C4-2B (cell line): ENCODE data around the gene TNC.

ENCODE experiments used
- H3K27ac ChIP-seq: fragments of 450-650 bp; 2 replicates; pipeline ENCODE4 v1.5.1; 2017
- ZFX ChIP-seq: fragments of 450-650 bp; IDR thresholded peaks from 2 replicates; pipeline ENCODE4 v1.6.1; 2017
- TF ChIP-seq, protein P1 (sequence below): fragments of 450-650 bp; conservative IDR thresholded peaks from 2 replicates; pipeline ENCODE4 v1.5.1; 2017; ENCODE audit warnings: mild to moderate bottlenecking

The TNC gene

DNA sequence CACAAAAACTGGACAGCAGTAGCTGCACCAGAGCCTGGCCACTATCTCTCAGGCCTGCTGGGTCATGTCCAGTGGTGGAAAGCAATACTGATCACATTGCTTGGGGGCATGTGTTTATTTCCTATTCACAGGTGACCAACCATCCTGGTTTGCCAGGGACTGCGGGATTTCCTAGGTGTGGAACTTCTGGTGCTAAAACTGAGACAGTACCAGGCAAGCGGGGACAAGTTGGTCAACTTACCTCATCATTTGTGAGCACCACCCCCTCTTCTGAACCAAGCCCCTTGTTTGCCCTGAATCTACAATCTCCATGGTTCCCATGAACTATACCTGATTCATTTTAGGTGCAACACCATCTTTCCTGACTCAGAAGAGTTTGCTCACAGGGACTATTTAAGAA lies 81.3 kb downstream of the TNC start:
- TF ChIP-seq ZFX, result no peak
- TF ChIP-seq, protein P1, sequence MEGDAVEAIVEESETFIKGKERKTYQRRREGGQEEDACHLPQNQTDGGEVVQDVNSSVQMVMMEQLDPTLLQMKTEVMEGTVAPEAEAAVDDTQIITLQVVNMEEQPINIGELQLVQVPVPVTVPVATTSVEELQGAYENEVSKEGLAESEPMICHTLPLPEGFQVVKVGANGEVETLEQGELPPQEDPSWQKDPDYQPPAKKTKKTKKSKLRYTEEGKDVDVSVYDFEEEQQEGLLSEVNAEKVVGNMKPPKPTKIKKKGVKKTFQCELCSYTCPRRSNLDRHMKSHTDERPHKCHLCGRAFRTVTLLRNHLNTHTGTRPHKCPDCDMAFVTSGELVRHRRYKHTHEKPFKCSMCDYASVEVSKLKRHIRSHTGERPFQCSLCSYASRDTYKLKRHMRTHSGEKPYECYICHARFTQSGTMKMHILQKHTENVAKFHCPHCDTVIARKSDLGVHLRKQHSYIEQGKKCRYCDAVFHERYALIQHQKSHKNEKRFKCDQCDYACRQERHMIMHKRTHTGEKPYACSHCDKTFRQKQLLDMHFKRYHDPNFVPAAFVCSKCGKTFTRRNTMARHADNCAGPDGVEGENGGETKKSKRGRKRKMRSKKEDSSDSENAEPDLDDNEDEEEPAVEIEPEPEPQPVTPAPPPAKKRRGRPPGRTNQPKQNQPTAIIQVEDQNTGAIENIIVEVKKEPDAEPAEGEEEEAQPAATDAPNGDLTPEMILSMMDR, result no peak
- no peak overlapping the region for H3K27ac ChIP-seq

GRCh38 chr9:115035841-115036612 lies 81.9 kb downstream of the TNC start:
- no peak for TF ChIP-seq ZFX
- TF ChIP-seq, protein P1, result no peak
- H3K27ac ChIP-seq, result peak overlapping the region; percentile 8

- peak overlapping the region; percentile 41; the same call in 1 of the 2 replicates for H3K27ac ChIP-seq
- TF ChIP-seq, protein P1, result no peak
- TF ChIP-seq ZFX, result no peak
These were observed 83.2 kb downstream of the TNC start for GRCh38 chr9:115034801-115035200.

DNA sequence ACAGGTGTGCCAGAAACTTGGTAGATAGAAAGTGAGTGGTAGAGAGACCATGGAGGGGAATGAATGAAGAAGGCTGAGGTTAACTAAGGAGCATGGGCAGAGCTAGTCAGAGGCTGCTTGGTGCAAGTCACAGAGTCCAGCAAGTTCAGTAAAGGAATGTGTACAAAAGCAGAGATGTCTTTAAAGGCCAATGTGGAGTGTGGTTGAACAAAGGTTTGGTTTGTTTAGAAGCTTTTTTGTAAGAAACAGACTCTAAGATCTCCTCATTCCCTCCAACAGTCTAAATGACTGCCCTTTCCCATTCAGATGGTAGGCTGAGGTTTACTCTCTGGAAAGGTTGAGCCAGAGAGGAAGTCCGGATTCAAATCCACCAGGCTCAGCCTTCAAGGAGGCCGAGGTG lies 84.2 kb downstream of the TNC start:
- TF ChIP-seq ZFX, result no peak
- TF ChIP-seq, protein P1, result no peak
- peak overlapping the region; percentile 43; the same call in 1 of the 2 replicates for H3K27ac ChIP-seq

- TF ChIP-seq, protein P1, result no peak
- TF ChIP-seq ZFX, result no peak
These were observed 85.7 kb downstream of the TNC start for GRCh38 chr9:115032296-115032695.

GRCh38 chr9:115030006-115030405 lies 88.0 kb downstream of the TNC start:
- no peak overlapping the region for H3K27ac ChIP-seq
- no peak for TF ChIP-seq ZFX

More at GRCh38 chr9:115032296-115032695, 85.7 kb downstream of the TNC start:
- H3K27ac ChIP-seq, result no peak overlapping the region

DNA sequence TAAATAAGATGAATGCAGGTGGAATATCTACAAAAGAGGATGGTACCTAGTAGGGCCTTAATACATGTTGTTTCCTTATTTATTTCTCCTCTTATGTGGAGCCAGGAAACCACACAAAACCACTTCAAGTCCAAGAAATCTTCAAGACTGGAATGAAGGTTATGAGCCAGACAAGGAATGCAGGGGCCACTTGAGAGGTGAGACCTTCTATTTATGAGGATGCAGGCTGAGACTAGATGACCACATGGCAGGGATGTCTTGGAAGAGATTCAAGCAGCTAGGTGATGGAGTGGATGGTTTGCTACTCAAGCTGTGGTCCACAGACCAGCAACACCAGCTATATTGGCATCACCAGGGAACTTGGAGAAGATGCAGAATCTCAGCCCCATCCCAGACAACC lies 92.2 kb downstream of the TNC start:
- TF ChIP-seq, protein P1, result no peak
- TF ChIP-seq ZFX, result no peak
- no peak overlapping the region for H3K27ac ChIP-seq

- TF ChIP-seq ZFX, result no peak
- TF ChIP-seq, protein P1, result no peak
- no peak overlapping the region for H3K27ac ChIP-seq
These were observed 92.9 kb downstream of the TNC start for GRCh38 chr9:115024925-115025535.
